Left ventricle myocardium inferior (tissue), 1 donor: ENCODE data around the gene HES3. TPM values are rescaled to one million over a fixed set of nuclear protein-coding genes. Genes with fewer than 3 reads are reported as not detected.
A peak's percentile ranks its signal among the peaks of the same experiment; 100 is the strongest.

Experiments
- DNase-seq: peaks from one replicate; pipeline ENCODE4 v3.0.0-alpha.2; 2020
- H3K27ac ChIP-seq: fragments of 200-600 bp; replicated peaks from 2 replicates; pipeline ENCODE4 v1.8.0; 2021
- H3K27me3 ChIP-seq: fragments of 200-600 bp; 2 replicates; pipeline ENCODE4 v1.8.0; 2021; ENCODE audit warnings: low read depth
- H3K36me3 ChIP-seq: fragments of 200-600 bp; 2 replicates; pipeline ENCODE4 v1.8.0; 2021
- H3K4me1 ChIP-seq: fragments of 200-600 bp; 2 replicates; pipeline ENCODE4 v1.8.0; 2021
- H3K4me3 ChIP-seq: fragments of 200-600 bp; 2 replicates; pipeline ENCODE4 v1.8.0; 2021; ENCODE audit warnings: mild to moderate bottlenecking, moderate library complexity
- H3K9me3 ChIP-seq: fragments of 200-600 bp; replicated peaks from 2 replicates; pipeline ENCODE4 v1.8.0; 2021
- intact Hi-C: fragments of 100-400 bp; cut with micrococcal nuclease; formaldehyde crosslinking; loops from one replicate; pipeline ENCODE4 v1.11.0; 2022
- long read RNA-seq: library from polyadenylated mRNA; unstranded; transcript quantifications from one replicate; pipeline ENCODE4 v2.0.0, GENCODE V29; 2021
- total RNA-seq: library from RNA; stranded (reverse); fragmentation: NEBNext Ultra II Directional; extraction: Animal tissue kit (Norgen Biotek cat#: 25700); gene quantifications from one replicate; pipeline ENCODE4 v1.2.1, GENCODE V29; 2021
- TF ChIP-seq, protein P1 (sequence below): fragments of 200-600 bp; IDR thresholded peaks from 2 replicates; pipeline ENCODE4 v1.8.0; 2021; ENCODE audit warnings: antibody characterized with exemption, mild to moderate bottlenecking, borderline replicate concordance
- donor health status: DM: no; HTN: yes; CAD: no; lungs with severe emphysema.

HES3 gene, protein sequence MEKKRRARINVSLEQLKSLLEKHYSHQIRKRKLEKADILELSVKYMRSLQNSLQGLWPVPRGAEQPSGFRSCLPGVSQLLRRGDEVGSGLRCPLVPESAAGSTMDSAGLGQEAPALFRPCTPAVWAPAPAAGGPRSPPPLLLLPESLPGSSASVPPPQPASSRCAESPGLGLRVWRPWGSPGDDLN
- not detected for total RNA-seq
- long read RNA-seq = 0 reads

DNA sequence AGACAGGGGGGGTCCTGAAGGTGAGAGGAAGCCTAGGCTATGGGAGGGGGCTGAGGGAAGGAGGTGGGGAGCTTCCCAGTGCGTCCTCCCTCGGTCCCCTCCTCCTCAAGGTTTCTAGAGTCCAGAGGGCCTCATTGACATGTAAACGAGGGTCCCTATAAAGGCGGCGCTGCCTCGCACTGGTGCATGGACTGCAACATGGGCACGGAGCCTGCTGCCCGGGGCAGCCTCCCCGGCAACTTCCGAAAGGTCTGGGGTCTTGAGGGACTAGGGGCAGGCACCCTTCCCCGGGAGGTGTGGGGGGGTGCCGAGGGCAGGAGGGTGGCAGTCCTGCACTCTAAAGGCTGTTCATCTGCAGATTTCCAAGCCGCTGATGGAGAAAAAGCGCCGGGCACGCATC, at the start of gene HES3:
Gene HES3 (plus strand): TSS at position 187 of the 400 bp plus-strand sequence. CDS start 187 bp downstream, at position 374.
- no peak within 1 kb of the TSS for H3K27ac ChIP-seq
- H3K9me3 ChIP-seq = no peaks in the 10 kb centered on the region
- peaks cover 34% of the 10 kb centered on the region for H3K4me1 ChIP-seq
- H3K4me3 ChIP-seq = no peak within 1 kb of the TSS
- no peak for DNase-seq
- peaks cover 98% of the 10 kb centered on the region for H3K27me3 ChIP-seq
- TF ChIP-seq, protein P1, sequence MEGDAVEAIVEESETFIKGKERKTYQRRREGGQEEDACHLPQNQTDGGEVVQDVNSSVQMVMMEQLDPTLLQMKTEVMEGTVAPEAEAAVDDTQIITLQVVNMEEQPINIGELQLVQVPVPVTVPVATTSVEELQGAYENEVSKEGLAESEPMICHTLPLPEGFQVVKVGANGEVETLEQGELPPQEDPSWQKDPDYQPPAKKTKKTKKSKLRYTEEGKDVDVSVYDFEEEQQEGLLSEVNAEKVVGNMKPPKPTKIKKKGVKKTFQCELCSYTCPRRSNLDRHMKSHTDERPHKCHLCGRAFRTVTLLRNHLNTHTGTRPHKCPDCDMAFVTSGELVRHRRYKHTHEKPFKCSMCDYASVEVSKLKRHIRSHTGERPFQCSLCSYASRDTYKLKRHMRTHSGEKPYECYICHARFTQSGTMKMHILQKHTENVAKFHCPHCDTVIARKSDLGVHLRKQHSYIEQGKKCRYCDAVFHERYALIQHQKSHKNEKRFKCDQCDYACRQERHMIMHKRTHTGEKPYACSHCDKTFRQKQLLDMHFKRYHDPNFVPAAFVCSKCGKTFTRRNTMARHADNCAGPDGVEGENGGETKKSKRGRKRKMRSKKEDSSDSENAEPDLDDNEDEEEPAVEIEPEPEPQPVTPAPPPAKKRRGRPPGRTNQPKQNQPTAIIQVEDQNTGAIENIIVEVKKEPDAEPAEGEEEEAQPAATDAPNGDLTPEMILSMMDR = no peak
- intact Hi-C loops = no loop called here
- H3K36me3 ChIP-seq = no peaks in the 10 kb centered on the region

DNA sequence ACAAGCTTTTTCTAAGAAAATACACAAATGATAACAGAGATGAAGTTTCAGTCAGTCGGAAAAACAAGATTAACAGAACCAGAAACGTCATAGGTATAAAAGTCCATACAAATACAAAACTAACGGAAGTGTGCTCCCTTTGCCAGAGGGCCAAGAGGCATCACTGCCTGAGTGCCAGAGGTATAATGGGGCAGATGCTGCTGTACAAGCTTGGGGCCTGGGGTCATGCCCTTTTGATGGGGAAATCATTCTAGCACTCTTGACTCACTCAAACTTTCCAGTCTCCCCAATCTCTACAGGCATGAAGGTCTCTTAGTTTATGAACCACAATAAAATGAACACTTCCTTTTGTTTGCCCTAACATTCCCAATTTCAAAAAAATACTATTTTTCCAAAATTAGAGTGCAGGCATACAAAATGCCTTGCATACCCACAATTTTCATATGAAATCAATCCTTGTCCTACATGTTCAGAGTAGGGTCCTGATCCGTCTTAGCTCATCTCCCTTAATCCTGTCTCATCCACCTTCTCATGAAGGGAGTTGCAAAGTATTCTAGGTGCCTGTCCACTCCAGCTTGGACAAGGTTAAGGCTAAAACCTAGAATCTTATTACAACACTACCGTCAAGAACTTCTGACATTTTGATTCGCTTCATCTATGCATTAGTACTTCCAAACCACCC, 46.1 kb upstream of the HES3 start:
- H3K27ac ChIP-seq = no peak overlapping the region
- intact Hi-C loops = no loop called here
- no peaks in the 10 kb centered on the region for H3K27me3 ChIP-seq
- no peak for DNase-seq
- H3K4me1 ChIP-seq = peaks cover 40% of the 10 kb centered on the region
- H3K36me3 ChIP-seq = peaks cover 46% of the 10 kb centered on the region
- H3K9me3 ChIP-seq = no peaks in the 10 kb centered on the region
- TF ChIP-seq, protein P1 = no peak
- H3K4me3 ChIP-seq = peak overlapping the region; percentile 79

DNA sequence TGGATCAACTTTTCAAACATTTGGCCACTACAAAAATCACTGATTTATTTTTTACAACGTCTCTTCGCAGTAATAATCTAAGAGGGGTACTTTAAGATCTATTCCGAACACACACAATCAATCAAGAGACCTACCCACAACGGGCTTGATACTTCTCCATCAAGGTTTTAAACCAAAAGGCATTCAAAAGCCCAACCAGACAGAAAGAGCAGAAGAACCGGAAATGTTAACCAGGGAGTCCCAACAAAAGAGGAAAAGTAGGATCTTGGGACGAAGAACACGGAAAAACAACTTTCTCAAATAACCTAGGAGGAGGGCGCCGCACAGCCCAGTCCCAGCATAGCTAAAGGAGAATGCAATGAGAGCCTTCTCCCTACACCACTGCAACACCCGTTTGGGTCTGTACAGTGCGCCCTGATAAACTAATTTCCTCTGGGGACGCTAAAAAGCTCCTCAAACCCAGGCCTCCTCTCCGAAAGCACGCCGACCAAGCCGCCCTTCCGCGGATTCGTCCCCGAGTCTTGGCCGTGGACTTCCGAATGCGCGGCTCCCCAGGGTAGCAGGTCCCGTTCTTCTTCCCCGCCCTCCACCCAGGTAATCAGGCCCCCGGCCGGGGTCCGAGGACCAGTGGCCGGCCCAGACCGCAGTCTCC, 45.2 kb upstream of the HES3 start:
- no peak for DNase-seq
- intact Hi-C loops = no loop called here
- Histone ChIP-seq H3K27me3 (no peaks in the 10 kb centered on the region), H3K9me3 (no peaks in the 10 kb centered on the region), H3K27ac (peak overlapping the region; percentile 93), H3K4me3 (peak overlapping the region; percentile 79), H3K4me1 (peaks cover 40% of the 10 kb centered on the region), H3K36me3 (peaks cover 38% of the 10 kb centered on the region)
- TF ChIP-seq, protein P1 = no peak

DNA sequence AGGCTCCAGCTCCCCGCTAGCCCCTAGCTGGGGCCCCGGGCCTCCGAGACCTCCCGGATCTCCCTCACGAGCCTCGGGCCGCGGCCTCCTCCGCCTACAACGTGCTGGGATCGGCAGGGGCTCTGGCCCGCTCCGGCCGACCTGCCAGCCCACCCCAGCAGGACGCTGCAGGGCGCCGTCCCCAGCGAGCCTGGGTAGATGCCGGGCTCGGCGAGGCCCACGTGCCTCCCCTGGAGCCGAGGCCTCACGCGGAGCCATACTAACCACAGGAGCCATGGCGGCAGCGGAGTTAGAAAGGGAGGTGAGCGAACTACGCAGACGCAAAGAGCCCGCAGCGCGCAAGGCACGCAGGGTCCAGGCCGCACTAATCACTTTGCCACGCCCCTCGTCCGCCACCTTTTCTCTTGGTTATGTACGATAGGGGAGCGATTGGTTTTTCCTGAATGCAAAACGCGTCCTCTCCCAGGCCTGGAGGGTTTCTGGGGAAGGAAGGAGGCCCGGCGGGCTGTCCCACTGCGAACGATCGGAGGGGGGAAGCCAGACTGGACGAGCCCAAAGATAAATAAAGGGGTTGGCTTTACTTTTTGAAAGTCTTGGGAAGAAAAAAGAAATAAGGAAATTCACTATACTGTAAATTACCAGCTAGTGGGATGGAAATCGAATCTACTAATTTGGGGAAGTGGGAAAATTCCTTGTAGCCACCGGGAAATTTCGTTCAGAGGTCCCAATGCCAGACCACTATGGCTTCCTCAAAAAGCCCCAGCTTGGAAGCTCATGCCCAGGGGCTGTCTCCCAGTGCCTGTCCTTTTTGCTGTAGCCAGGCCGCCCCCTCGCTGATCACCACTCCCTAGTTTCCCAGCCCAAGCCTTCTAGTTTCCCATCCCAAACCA, 44.4 kb upstream of the HES3 start, which contains the start of gene RPL22:
Gene RPL22 (minus strand): TSS at position 298 of the 890 bp plus-strand sequence. CDS start 22 bp downstream, at position 276.
- peak within 1 kb of the TSS; percentile 93 for H3K27ac ChIP-seq
- intact Hi-C loops = no loop called here
- peaks cover 30% of the 10 kb centered on the region for H3K36me3 ChIP-seq
- TF ChIP-seq, protein P1 = no peak
- H3K4me1 ChIP-seq = peaks cover 45% of the 10 kb centered on the region
- peak within 1 kb of the TSS; percentile 79 for H3K4me3 ChIP-seq
- no peaks in the 10 kb centered on the region for H3K27me3 ChIP-seq
- peak; percentile 99 for DNase-seq
- no peaks in the 10 kb centered on the region for H3K9me3 ChIP-seq
